Stomach (tissue), 4 donors: ENCODE data around the gene SH2D7.

Source experiments
- EP300 ChIP-seq: sonication (generic); formaldehyde crosslinking; IDR thresholded peaks from one replicate; pipeline ENCODE4 v1.6.1; 2017; ENCODE audit warnings: antibody characterized with exemption
- POLR2A ChIP-seq, 4 donors: fragments of 450-650 bp; IDR thresholded peaks; one replicate each; pipeline ENCODE4 v1.6.1; 2016; ENCODE audit warnings: antibody characterized with exemption in 4 of 4, control low read depth in 2 of 4, mild to moderate bottlenecking in 1 of 4, moderate library complexity in 1 of 4
- POLR2AphosphoS5 ChIP-seq, 3 donors: sonication (generic); formaldehyde crosslinking; IDR thresholded peaks; one replicate each; pipeline ENCODE4 v1.6.1; 2016; ENCODE audit warnings: antibody characterized with exemption in 3 of 3
- TF ChIP-seq, protein P1 (sequence below), 7 experiments: fragments of 450-650 bp in 4 of 7; fragments of 200-600 bp in 3 of 7; sonication (generic) in 3 of 7; IDR thresholded peaks; one replicate each; pipeline ENCODE4 v1.5.1; 2016 to 2019; ENCODE audit warnings: antibody characterized with exemption in 7 of 7, control low read depth in 2 of 7, mild to moderate bottlenecking in 1 of 7

DNA sequence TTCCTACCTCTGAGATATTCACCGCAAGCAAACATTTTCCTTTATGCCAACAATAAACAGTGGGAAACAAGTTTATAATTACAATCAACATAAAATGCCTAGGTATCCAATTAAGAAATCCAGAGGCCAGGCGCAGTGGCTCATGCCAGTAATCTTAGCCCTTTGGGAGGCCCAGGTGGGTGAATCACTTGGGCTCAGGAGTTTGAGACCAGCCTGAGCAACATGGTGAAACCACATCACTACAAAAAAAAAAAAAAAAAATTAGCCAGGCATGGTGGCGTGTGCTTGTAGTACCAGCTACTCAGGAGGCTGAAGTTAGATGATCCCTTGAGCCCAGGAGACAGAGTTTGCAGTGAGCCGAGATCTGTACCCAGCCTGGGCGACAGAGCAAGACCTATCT lies 32.1 kb upstream of the SH2D7 start:
- TF ChIP-seq, protein P1, sequence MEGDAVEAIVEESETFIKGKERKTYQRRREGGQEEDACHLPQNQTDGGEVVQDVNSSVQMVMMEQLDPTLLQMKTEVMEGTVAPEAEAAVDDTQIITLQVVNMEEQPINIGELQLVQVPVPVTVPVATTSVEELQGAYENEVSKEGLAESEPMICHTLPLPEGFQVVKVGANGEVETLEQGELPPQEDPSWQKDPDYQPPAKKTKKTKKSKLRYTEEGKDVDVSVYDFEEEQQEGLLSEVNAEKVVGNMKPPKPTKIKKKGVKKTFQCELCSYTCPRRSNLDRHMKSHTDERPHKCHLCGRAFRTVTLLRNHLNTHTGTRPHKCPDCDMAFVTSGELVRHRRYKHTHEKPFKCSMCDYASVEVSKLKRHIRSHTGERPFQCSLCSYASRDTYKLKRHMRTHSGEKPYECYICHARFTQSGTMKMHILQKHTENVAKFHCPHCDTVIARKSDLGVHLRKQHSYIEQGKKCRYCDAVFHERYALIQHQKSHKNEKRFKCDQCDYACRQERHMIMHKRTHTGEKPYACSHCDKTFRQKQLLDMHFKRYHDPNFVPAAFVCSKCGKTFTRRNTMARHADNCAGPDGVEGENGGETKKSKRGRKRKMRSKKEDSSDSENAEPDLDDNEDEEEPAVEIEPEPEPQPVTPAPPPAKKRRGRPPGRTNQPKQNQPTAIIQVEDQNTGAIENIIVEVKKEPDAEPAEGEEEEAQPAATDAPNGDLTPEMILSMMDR (IDR thresholded peaks at IDR 0.05) = no peak
- TF ChIP-seq EP300 = no peak
- TF ChIP-seq POLR2A (IDR thresholded peaks at IDR 0.05) = no peak
- no peak for TF ChIP-seq POLR2AphosphoS5 (IDR thresholded peaks at IDR 0.05)
